K562 (cell line): ENCODE measurements around the gene INSIG1. TPM values are rescaled to one million over a fixed set of nuclear protein-coding genes. Genes with fewer than 3 reads are reported as not detected.

Experiments used
- CAMTA2 ChIP-seq: fragments of 250-450 bp; sonication (Bioruptor Pico); conservative IDR thresholded peaks from 2 replicates; pipeline ENCODE4 v1.5.1; 2022
- CCNT2 ChIP-seq: IDR thresholded peaks from 2 replicates; pipeline ENCODE4 v1.6.1; 2011; ENCODE audit warnings: borderline replicate concordance, low read depth, mild to moderate bottlenecking, moderate library complexity, mixed read lengths, low read length; ENCODE audit not compliant: insufficient read length; ENCODE audit errors: extremely low read depth
- CREM ChIP-seq: IDR thresholded peaks from 2 replicates; pipeline ENCODE4 v1.6.1; 2014; ENCODE audit warnings: antibody characterized with exemption, low read depth
- CTCF ChIP-seq, 3 experiments: IDR thresholded peaks in 2 of 3; conservative IDR thresholded peaks in 1 of 3; 2 replicates each; pipeline ENCODE4 v1.5.1; 2011 to 2012; ENCODE audit warnings: low read length in 3 of 3, mild to moderate bottlenecking in 3 of 3, control low read depth in 2 of 3, improper control_type of control experiment in 1 of 3, inconsistent platforms in 1 of 3, low read depth in 1 of 3, mixed read lengths in 1 of 3, moderate library complexity in 1 of 3; ENCODE audit not compliant: insufficient read depth in 2 of 3
- DLX4 ChIP-seq: fragments of 250-450 bp; sonication (Bioruptor Pico); IDR thresholded peaks from 2 replicates; pipeline ENCODE4 v1.6.1; 2021; ENCODE audit warnings: mild to moderate bottlenecking
- DNMT1 ChIP-seq: fragments of 450-650 bp; IDR thresholded peaks from 2 replicates; pipeline ENCODE4 v1.6.1; 2016; ENCODE audit warnings: antibody characterized with exemption, mild to moderate bottlenecking
- HMGN3 ChIP-seq: IDR thresholded peaks from 2 replicates; pipeline ENCODE4 v1.6.1; 2011; ENCODE audit warnings: borderline replicate concordance, low read depth, mild to moderate bottlenecking, mixed read lengths, low read length; ENCODE audit not compliant: insufficient read length; ENCODE audit errors: extremely low read depth
- KLF13 ChIP-seq: fragments of 450-650 bp; IDR thresholded peaks from 2 replicates; pipeline ENCODE4 v1.6.1; 2016; ENCODE audit warnings: missing genetic modification characterization, low read depth, mild to moderate bottlenecking, missing compliant biosample characterization, moderate library complexity, borderline replicate concordance
- MAFF ChIP-seq: IDR thresholded peaks from 2 replicates; pipeline ENCODE4 v1.6.1; 2012; ENCODE audit warnings: low read length, improper control_type of control experiment
- RBM17 ChIP-seq: fragments of 200-400 bp; formaldehyde crosslinking; IDR thresholded peaks from 2 replicates; pipeline ENCODE4 v1.6.1; 2017; ENCODE audit warnings: low read depth, mild to moderate bottlenecking, low read length, borderline replicate concordance
- TEAD1 ChIP-seq, 2 experiments: fragments of 450-650 bp in 1 of 2; sonication (generic) in 1 of 2; formaldehyde crosslinking; IDR thresholded peaks; 2 replicates each; pipeline versions ENCODE4 v1.4.0 to v1.8.0; 2020 to 2022; ENCODE audit warnings: mild to moderate bottlenecking in 2 of 2, missing genetic modification reagents in 1 of 2
- TRIM28 ChIP-seq: fragments of 450-650 bp; IDR thresholded peaks from 2 replicates; pipeline ENCODE4 v1.6.1; 2017
- ZHX1 ChIP-seq: fragments of 150-350 bp; conservative IDR thresholded peaks from 2 replicates; pipeline ENCODE4 v1.6.1; 2014; ENCODE audit warnings: low read length
- ZNF253 ChIP-seq: fragments of 250-450 bp; sonication (Bioruptor Pico); conservative IDR thresholded peaks from 2 replicates; pipeline ENCODE4 v1.6.1; 2021; ENCODE audit warnings: mild to moderate bottlenecking
- ZNF511 ChIP-seq: sonication (generic); formaldehyde crosslinking; IDR thresholded peaks from 2 replicates; pipeline ENCODE4 v1.8.0; 2022; ENCODE audit warnings: mild to moderate bottlenecking, missing genetic modification reagents
- ZNF551 ChIP-seq: fragments of 250-450 bp; sonication (Bioruptor Pico); IDR thresholded peaks from 2 replicates; pipeline ENCODE4 v1.5.0; 2021; ENCODE audit warnings: mild to moderate bottlenecking, moderate library complexity
- ZNF57 ChIP-seq: fragments of 450-650 bp; formaldehyde crosslinking; IDR thresholded peaks from 2 replicates; pipeline ENCODE4 v1.4.0; 2020; ENCODE audit warnings: mild to moderate bottlenecking, moderate library complexity
- polyA plus RNA-seq, 8 experiments: library from polyadenylated mRNA; depleted of rRNA in 4 of 8; stranded (reverse) in 5 of 8; unstranded in 3 of 8; fragments of >200 nt; fragmentation: Nextera tagmentation in 2 of 8; fragmentation: Illumina TruSeq in 1 of 8; extraction: Ambion mirVana in 2 of 8; extraction: Trizol in 1 of 8; gene quantifications; 2 replicates each; pipeline versions ENCODE4 v1.2.1 to v1.2.3, GENCODE V29; 2011 to 2014; ENCODE audit warnings: inconsistent platforms in 1 of 8, missing spikeins in 1 of 8
- total RNA-seq, 7 experiments: library from RNA; depleted of rRNA in 6 of 7; stranded (reverse); fragments of >200 nt in 6 of 7; fragmentation: Illumina TruSeq in 2 of 7; extraction: Trizol in 2 of 7; gene quantifications; 2 replicates each; pipeline versions ENCODE4 v1.2.1 to v1.2.3, GENCODE V29; 2011 to 2021; ENCODE audit warnings: low replicate concordance in 1 of 7

The INSIG1 gene
- total and polyA plus RNA-seq, 9 of the 15 experiments (the other 6 are each of a cell fraction or from before 2014, with no cell fraction given), result 57.1 to 787 (median 238) TPM

- TF ChIP-seq HMGN3 (no peak), CCNT2 (no peak), ZNF551 (CRISPR knock-in tag) (no peak), MAFF (no peak), CREM (no peak), ZNF57 (no peak), DLX4 (CRISPR knock-in tag) (no peak), KLF13 (tag) (no peak), TRIM28 (no peak), ZNF253 (CRISPR knock-in tag) (no peak), CAMTA2 (CRISPR knock-in tag) (no peak), CTCF (IDR thresholded peaks at IDR 0.05 in 2 of 3, conservative IDR thresholded peaks at IDR 0.05 in 1 of 3; ENCODE audit: insufficient read depth in 2 of 3, low read depth in 1 of 3, low read length in 3 of 3) (no peak), DNMT1 (no peak), ZNF511 (no peak; the same call in 1 of the 2 replicates), TEAD1 (CRISPR knock-in tag; IDR thresholded peaks at IDR 0.05) (0 out of 4 replicates have a peak, but pooled peaks of 1 of the 2 experiments have one; percentile 11), RBM17 (no peak), ZHX1 (no peak)
Observed at GRCh38 chr7:155300641-155301452, 3.2 kb downstream of the INSIG1 start (continued).
